ENCODE data around the gene INMT.

INMT gene

GRCh38 chr7:30728591-30729100 lies 23.3 kb upstream of the INMT start:
- DNase-seq, result no peak

GRCh38 chr7:30729642-30730041 lies 22.3 kb upstream of the INMT start:
- no peak for DNase-seq

- DNase-seq, result no peak
Measured at GRCh38 chr7:30730097-30730496, 21.8 kb upstream of the INMT start.

- no peak for DNase-seq
Measured at GRCh38 chr7:30730996-30731395, 20.9 kb upstream of the INMT start.

GRCh38 chr7:30731581-30731980 lies 20.4 kb upstream of the INMT start:
- DNase-seq, result no peak

- no peak for DNase-seq
Measured at GRCh38 chr7:30732606-30733005, 19.3 kb upstream of the INMT start.

- no peak for DNase-seq
Measured at GRCh38 chr7:30733216-30733615, 18.7 kb upstream of the INMT start.

GRCh38 chr7:30733691-30734090 lies 18.2 kb upstream of the INMT start:
- DNase-seq, result no peak

- DNase-seq, result no peak
Measured at GRCh38 chr7:30734497-30734896, 17.4 kb upstream of the INMT start.

GRCh38 chr7:30735631-30736030 lies 16.3 kb upstream of the INMT start:
- no peak for DNase-seq

- DNase-seq, result no peak
Measured at GRCh38 chr7:30736291-30736690, 15.6 kb upstream of the INMT start.

GRCh38 chr7:30738026-30738915 lies 13.7 kb upstream of the INMT start:
- DNase-seq, result no peak

GRCh38 chr7:30739691-30740090 lies 12.2 kb upstream of the INMT start:
- DNase-seq, result no peak

- DNase-seq, result no peak
Measured at GRCh38 chr7:30740417-30741181, 11.3 kb upstream of the INMT start.

GRCh38 chr7:30741289-30741688 lies 10.6 kb upstream of the INMT start:
- no peak for DNase-seq

- DNase-seq, result no peak
Measured at GRCh38 chr7:30743371-30744074, 8.4 kb upstream of the INMT start.

- DNase-seq, result no peak
Measured at GRCh38 chr7:30744075-30744417, 7.9 kb upstream of the INMT start.

- DNase-seq, result no peak
Measured at GRCh38 chr7:30745261-30745941, 6.5 kb upstream of the INMT start.

- DNase-seq, result no peak
Measured at GRCh38 chr7:30750010-30750409, 1.9 kb upstream of the INMT start.

GRCh38 chr7:30750683-30751650 lies 968 bp upstream of the INMT start:
- no peak for DNase-seq

GRCh38 chr7:30752484-30752883 lies 549 bp downstream of the INMT start:
- no peak for DNase-seq

GRCh38 chr7:30752979-30753378 lies 1.0 kb downstream of the INMT start:
- no peak for DNase-seq
